Measurements from ENCODE around the gene C16orf92.

DNA sequence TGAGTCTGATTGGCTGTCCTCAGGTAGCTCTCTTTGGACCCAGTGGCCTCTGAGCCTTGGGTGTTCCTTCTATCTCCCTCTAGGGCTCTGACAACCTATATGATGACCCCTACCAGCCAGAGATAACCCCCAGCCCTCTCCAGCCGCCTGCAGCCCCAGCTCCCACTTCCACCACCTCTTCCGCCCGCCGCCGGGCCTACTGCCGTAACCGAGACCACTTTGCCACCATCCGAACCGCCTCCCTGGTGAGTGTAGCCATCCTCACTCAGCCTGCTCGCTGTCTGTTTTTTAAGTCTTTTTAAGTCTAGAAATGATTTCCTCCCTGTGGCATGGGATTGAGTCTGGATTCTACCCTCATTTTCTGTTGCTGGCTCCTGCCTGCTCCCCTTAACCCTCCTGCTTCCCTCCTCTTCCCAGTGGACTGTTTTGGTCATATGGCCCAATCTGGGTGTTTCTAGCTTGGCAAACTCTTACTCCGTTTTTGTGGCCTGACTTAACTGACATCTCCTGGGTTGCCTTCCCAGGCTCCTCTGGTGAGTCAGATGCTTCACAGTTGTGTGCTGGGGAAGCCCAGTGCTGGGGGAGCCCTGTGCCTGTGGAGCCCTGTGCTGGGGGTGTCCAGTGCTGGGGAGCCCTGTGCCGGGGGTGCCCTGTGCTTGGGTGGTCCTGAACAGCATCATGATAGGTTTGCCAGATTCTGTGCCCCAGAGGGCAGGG is 39.4 kb upstream of the C16orf92 start:
- TF ChIP-seq, protein P1, sequence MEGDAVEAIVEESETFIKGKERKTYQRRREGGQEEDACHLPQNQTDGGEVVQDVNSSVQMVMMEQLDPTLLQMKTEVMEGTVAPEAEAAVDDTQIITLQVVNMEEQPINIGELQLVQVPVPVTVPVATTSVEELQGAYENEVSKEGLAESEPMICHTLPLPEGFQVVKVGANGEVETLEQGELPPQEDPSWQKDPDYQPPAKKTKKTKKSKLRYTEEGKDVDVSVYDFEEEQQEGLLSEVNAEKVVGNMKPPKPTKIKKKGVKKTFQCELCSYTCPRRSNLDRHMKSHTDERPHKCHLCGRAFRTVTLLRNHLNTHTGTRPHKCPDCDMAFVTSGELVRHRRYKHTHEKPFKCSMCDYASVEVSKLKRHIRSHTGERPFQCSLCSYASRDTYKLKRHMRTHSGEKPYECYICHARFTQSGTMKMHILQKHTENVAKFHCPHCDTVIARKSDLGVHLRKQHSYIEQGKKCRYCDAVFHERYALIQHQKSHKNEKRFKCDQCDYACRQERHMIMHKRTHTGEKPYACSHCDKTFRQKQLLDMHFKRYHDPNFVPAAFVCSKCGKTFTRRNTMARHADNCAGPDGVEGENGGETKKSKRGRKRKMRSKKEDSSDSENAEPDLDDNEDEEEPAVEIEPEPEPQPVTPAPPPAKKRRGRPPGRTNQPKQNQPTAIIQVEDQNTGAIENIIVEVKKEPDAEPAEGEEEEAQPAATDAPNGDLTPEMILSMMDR (conservative IDR thresholded peaks at IDR 0.05; ENCODE audit: low read length) = no peak
- TF ChIP-seq EZH2phosphoT487 (IDR thresholded peaks at IDR 0.05; ENCODE audit: borderline replicate concordance) = no peak

Measured in Loucy (cell line).